WTC11 (cell line): Measurements from ENCODE around the gene TOM1L2. TPM values are rescaled to one million over a fixed set of nuclear protein-coding genes. Genes with fewer than 3 reads are reported as not detected.

Experiments
- ATF1 ChIP-seq: sonication (generic); formaldehyde crosslinking; IDR thresholded peaks from 2 replicates; pipeline ENCODE4 v1.8.1; 2023; ENCODE audit warnings: mild to moderate bottlenecking, moderate library complexity, missing genetic modification reagents
- CREM ChIP-seq: sonication (generic); formaldehyde crosslinking; IDR thresholded peaks from 2 replicates; pipeline ENCODE4 v1.8.1; 2022; ENCODE audit warnings: mild to moderate bottlenecking, missing genetic modification reagents, moderate library complexity
- EMX1 ChIP-seq: fragments of 250-450 bp; sonication (Bioruptor Pico); IDR thresholded peaks from 2 replicates; pipeline ENCODE4 v1.8.0; 2021; ENCODE audit warnings: mild to moderate bottlenecking
- ESRRA ChIP-seq: sonication (generic); formaldehyde crosslinking; IDR thresholded peaks from 2 replicates; pipeline ENCODE4 v1.8.1; 2022; ENCODE audit warnings: mild to moderate bottlenecking, missing genetic modification reagents, borderline replicate concordance
- FOXP1 ChIP-seq: sonication (generic); formaldehyde crosslinking; IDR thresholded peaks from 2 replicates; pipeline ENCODE4 v1.8.0; 2022; ENCODE audit warnings: missing genetic modification reagents, mild to moderate bottlenecking, moderate library complexity, borderline replicate concordance
- GABPB1 ChIP-seq: sonication (generic); formaldehyde crosslinking; IDR thresholded peaks from 2 replicates; pipeline ENCODE4 v1.8.1; 2023; ENCODE audit warnings: mild to moderate bottlenecking, missing genetic modification reagents
- GRHL2 ChIP-seq: fragments of 250-450 bp; sonication (Bioruptor Pico); IDR thresholded peaks from 2 replicates; pipeline ENCODE4 v1.8.0; 2022; ENCODE audit warnings: mild to moderate bottlenecking, moderate library complexity; ENCODE audit not compliant: insufficient replicate concordance, severe bottlenecking
- HMGA2 ChIP-seq: fragments of 250-450 bp; sonication (Bioruptor Pico); IDR thresholded peaks from 2 replicates; pipeline ENCODE4 v1.4.0; 2021; ENCODE audit warnings: mild to moderate bottlenecking, moderate library complexity
- NFATC4 ChIP-seq: fragments of 250-450 bp; sonication (Bioruptor Pico); IDR thresholded peaks from 2 replicates; pipeline ENCODE4 v1.9.0; 2021; ENCODE audit warnings: mild to moderate bottlenecking
- OVOL2 ChIP-seq: fragments of 250-450 bp; sonication (Bioruptor Pico); IDR thresholded peaks from 2 replicates; pipeline ENCODE4 v1.9.0; 2021; ENCODE audit warnings: mild to moderate bottlenecking, borderline replicate concordance
- SMAD3 ChIP-seq: sonication (generic); formaldehyde crosslinking; IDR thresholded peaks from 2 replicates; pipeline ENCODE4 v1.8.0; 2022; ENCODE audit warnings: missing genetic modification reagents, mild to moderate bottlenecking, borderline replicate concordance
- SMAD4 ChIP-seq: sonication (generic); formaldehyde crosslinking; IDR thresholded peaks from 2 replicates; pipeline ENCODE4 v1.8.0; 2022; ENCODE audit warnings: mild to moderate bottlenecking, missing genetic modification reagents
- SP1 ChIP-seq: sonication (generic); formaldehyde crosslinking; conservative IDR thresholded peaks from 2 replicates; pipeline ENCODE4 v1.8.1; 2022; ENCODE audit warnings: missing genetic modification reagents
- TEAD1 ChIP-seq: sonication (generic); formaldehyde crosslinking; IDR thresholded peaks from 2 replicates; pipeline ENCODE4 v1.8.0; 2022; ENCODE audit warnings: mild to moderate bottlenecking, missing genetic modification reagents
- ZNF121 ChIP-seq: sonication (generic); formaldehyde crosslinking; IDR thresholded peaks from 2 replicates; pipeline ENCODE4 v1.8.0; 2023; ENCODE audit warnings: missing genetic modification reagents
- ZNF232 ChIP-seq: sonication (generic); formaldehyde crosslinking; IDR thresholded peaks from 2 replicates; pipeline ENCODE4 v1.8.0; 2022; ENCODE audit warnings: mild to moderate bottlenecking, missing genetic modification reagents
- ZNF396 ChIP-seq: fragments of 250-450 bp; sonication (Bioruptor Pico); IDR thresholded peaks from 2 replicates; pipeline ENCODE4 v1.8.0; 2021; ENCODE audit warnings: mild to moderate bottlenecking, moderate library complexity, borderline replicate concordance
- total RNA-seq: library from RNA; stranded (reverse); gene quantifications from 3 replicates; pipeline ENCODE4 v1.2.3, GENCODE V29; 2021
- TF ChIP-seq, protein P1 (sequence below): fragments of 250-450 bp; sonication (Bioruptor Pico); IDR thresholded peaks from 2 replicates; pipeline ENCODE4 v2.1.2; 2022; ENCODE audit warnings: mild to moderate bottlenecking, moderate library complexity
- TF ChIP-seq, protein P2 (sequence below): sonication (generic); formaldehyde crosslinking; IDR thresholded peaks from 2 replicates; pipeline ENCODE4 v1.8.1; 2023; ENCODE audit warnings: mild to moderate bottlenecking, missing genetic modification reagents, moderate library complexity
- TF ChIP-seq, protein P3 (sequence below): sonication (generic); formaldehyde crosslinking; IDR thresholded peaks from 2 replicates; pipeline ENCODE4 v1.8.1; 2023; ENCODE audit warnings: mild to moderate bottlenecking, missing genetic modification reagents, moderate library complexity
- TF ChIP-seq, protein P4 (sequence below): sonication (generic); formaldehyde crosslinking; conservative IDR thresholded peaks from 2 replicates; pipeline ENCODE4 v1.8.1; 2023; ENCODE audit warnings: mild to moderate bottlenecking, low read depth, missing genetic modification reagents, moderate library complexity
- TF ChIP-seq, protein P5 (sequence below): fragments of 250-450 bp; sonication (Bioruptor Pico); IDR thresholded peaks from 2 replicates; pipeline ENCODE4 v1.9.0; 2021; ENCODE audit warnings: mild to moderate bottlenecking
- TF ChIP-seq, protein P6 (sequence below): fragments of 250-450 bp; sonication (Bioruptor Pico); IDR thresholded peaks from 2 replicates; pipeline ENCODE4 v1.8.0; 2021; ENCODE audit warnings: mild to moderate bottlenecking
- TF ChIP-seq, protein P7 (sequence below): sonication (generic); formaldehyde crosslinking; IDR thresholded peaks from 2 replicates; pipeline ENCODE4 v1.8.0; 2023; ENCODE audit warnings: mild to moderate bottlenecking, missing genetic modification reagents
- TF ChIP-seq, protein P8 (sequence below): sonication (generic); formaldehyde crosslinking; IDR thresholded peaks from 2 replicates; pipeline ENCODE4 v1.8.1; 2022; ENCODE audit warnings: mild to moderate bottlenecking, moderate library complexity, missing genetic modification reagents

TOM1L2 gene
- total RNA-seq, 1 experiment from 2014 or later: 6.4 TPM

DNA sequence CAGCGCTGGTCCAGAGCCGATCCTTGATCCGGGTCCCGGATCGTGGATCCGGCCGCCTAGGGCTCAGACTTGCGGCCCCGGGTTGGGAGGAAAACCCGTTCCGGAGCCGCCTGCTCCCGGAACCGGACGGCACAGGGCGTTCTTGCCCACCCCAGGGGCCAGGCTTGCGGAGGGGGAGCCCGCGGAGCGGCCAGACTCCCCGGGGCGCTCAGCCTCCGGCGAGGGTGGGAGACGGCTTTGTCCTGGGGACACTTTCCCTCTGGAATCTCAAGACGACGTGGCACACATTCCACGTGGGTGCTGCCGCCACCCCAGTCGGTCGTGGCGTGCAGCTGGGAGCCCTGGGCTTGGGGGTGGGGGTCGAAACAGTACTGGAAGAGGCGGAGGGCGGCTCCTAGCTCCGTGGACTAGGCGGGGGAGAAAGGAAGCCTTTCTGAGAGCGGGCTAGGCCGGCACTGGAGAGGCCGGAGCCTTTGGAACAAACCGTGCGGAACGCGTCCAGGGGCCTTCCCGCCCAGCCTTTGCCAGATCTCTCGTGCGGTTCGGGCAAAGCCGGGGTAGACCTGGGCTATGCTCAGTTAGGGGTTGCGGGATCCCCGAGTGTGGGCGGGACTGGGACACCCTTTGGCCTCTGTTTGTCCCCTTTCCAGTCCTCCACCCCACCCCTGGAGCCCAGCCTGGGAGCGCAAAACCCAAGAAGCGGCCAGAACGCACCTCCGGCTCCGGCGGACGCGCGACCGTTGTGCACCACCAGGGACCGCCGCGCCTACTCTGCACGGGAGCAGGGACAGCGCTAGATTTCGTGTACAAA, 161.9 kb downstream of the TOM1L2 start (continued):
- TF ChIP-seq, protein P1, sequence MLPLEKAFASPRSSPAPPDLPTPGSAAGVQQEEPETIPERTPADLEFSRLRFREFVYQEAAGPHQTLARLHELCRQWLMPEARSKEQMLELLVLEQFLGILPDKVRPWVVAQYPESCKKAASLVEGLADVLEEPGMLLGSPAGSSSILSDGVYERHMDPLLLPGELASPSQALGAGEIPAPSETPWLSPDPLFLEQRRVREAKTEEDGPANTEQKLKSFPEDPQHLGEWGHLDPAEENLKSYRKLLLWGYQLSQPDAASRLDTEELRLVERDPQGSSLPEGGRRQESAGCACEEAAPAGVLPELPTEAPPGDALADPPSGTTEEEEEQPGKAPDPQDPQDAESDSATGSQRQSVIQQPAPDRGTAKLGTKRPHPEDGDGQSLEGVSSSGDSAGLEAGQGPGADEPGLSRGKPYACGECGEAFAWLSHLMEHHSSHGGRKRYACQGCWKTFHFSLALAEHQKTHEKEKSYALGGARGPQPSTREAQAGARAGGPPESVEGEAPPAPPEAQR: 0 out of 2 replicates have a peak, but pooled peaks have one; percentile 52
- TF ChIP-seq SP1: no peak; the same call in none of the 2 replicates
- TF ChIP-seq, protein P2, sequence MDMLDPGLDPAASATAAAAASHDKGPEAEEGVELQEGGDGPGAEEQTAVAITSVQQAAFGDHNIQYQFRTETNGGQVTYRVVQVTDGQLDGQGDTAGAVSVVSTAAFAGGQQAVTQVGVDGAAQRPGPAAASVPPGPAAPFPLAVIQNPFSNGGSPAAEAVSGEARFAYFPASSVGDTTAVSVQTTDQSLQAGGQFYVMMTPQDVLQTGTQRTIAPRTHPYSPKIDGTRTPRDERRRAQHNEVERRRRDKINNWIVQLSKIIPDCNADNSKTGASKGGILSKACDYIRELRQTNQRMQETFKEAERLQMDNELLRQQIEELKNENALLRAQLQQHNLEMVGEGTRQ (CRISPR knock-in tag): peak; percentile 34; the same call in 1 of the 2 replicates
- TF ChIP-seq GRHL2 (CRISPR knock-in tag): no peak
- TF ChIP-seq TEAD1: no peak
- TF ChIP-seq, protein P3, sequence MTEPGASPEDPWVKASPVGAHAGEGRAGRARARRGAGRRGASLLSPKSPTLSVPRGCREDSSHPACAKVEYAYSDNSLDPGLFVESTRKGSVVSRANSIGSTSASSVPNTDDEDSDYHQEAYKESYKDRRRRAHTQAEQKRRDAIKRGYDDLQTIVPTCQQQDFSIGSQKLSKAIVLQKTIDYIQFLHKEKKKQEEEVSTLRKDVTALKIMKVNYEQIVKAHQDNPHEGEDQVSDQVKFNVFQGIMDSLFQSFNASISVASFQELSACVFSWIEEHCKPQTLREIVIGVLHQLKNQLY (CRISPR knock-in tag): no peak
- no peak for TF ChIP-seq SMAD3 (CRISPR knock-in tag)
- TF ChIP-seq CREM (CRISPR knock-in tag): 0 out of 2 replicates have a peak, but pooled peaks have one; percentile 27
- TF ChIP-seq SMAD4 (CRISPR knock-in tag): no peak
- no peak for TF ChIP-seq OVOL2 (CRISPR knock-in tag)
- TF ChIP-seq, protein P4, sequence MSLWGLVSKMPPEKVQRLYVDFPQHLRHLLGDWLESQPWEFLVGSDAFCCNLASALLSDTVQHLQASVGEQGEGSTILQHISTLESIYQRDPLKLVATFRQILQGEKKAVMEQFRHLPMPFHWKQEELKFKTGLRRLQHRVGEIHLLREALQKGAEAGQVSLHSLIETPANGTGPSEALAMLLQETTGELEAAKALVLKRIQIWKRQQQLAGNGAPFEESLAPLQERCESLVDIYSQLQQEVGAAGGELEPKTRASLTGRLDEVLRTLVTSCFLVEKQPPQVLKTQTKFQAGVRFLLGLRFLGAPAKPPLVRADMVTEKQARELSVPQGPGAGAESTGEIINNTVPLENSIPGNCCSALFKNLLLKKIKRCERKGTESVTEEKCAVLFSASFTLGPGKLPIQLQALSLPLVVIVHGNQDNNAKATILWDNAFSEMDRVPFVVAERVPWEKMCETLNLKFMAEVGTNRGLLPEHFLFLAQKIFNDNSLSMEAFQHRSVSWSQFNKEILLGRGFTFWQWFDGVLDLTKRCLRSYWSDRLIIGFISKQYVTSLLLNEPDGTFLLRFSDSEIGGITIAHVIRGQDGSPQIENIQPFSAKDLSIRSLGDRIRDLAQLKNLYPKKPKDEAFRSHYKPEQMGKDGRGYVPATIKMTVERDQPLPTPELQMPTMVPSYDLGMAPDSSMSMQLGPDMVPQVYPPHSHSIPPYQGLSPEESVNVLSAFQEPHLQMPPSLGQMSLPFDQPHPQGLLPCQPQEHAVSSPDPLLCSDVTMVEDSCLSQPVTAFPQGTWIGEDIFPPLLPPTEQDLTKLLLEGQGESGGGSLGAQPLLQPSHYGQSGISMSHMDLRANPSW (CRISPR knock-in tag): 0 out of 2 replicates have a peak, but pooled peaks have one; percentile 15
- TF ChIP-seq NFATC4: no peak
- no peak for TF ChIP-seq ZNF396
- TF ChIP-seq ZNF232 (CRISPR knock-in tag): no peak; the same call in 1 of the 2 replicates
- TF ChIP-seq ESRRA (CRISPR knock-in tag): no peak
- TF ChIP-seq, protein P5, sequence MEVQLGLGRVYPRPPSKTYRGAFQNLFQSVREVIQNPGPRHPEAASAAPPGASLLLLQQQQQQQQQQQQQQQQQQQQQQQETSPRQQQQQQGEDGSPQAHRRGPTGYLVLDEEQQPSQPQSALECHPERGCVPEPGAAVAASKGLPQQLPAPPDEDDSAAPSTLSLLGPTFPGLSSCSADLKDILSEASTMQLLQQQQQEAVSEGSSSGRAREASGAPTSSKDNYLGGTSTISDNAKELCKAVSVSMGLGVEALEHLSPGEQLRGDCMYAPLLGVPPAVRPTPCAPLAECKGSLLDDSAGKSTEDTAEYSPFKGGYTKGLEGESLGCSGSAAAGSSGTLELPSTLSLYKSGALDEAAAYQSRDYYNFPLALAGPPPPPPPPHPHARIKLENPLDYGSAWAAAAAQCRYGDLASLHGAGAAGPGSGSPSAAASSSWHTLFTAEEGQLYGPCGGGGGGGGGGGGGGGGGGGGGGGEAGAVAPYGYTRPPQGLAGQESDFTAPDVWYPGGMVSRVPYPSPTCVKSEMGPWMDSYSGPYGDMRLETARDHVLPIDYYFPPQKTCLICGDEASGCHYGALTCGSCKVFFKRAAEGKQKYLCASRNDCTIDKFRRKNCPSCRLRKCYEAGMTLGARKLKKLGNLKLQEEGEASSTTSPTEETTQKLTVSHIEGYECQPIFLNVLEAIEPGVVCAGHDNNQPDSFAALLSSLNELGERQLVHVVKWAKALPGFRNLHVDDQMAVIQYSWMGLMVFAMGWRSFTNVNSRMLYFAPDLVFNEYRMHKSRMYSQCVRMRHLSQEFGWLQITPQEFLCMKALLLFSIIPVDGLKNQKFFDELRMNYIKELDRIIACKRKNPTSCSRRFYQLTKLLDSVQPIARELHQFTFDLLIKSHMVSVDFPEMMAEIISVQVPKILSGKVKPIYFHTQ (CRISPR knock-in tag): no peak
- TF ChIP-seq EMX1 (CRISPR knock-in tag): peak; percentile 31; the same call in 1 of the 2 replicates
- TF ChIP-seq, protein P6, sequence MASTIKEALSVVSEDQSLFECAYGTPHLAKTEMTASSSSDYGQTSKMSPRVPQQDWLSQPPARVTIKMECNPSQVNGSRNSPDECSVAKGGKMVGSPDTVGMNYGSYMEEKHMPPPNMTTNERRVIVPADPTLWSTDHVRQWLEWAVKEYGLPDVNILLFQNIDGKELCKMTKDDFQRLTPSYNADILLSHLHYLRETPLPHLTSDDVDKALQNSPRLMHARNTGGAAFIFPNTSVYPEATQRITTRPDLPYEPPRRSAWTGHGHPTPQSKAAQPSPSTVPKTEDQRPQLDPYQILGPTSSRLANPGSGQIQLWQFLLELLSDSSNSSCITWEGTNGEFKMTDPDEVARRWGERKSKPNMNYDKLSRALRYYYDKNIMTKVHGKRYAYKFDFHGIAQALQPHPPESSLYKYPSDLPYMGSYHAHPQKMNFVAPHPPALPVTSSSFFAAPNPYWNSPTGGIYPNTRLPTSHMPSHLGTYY (CRISPR knock-in tag): no peak
- TF ChIP-seq, protein P7, sequence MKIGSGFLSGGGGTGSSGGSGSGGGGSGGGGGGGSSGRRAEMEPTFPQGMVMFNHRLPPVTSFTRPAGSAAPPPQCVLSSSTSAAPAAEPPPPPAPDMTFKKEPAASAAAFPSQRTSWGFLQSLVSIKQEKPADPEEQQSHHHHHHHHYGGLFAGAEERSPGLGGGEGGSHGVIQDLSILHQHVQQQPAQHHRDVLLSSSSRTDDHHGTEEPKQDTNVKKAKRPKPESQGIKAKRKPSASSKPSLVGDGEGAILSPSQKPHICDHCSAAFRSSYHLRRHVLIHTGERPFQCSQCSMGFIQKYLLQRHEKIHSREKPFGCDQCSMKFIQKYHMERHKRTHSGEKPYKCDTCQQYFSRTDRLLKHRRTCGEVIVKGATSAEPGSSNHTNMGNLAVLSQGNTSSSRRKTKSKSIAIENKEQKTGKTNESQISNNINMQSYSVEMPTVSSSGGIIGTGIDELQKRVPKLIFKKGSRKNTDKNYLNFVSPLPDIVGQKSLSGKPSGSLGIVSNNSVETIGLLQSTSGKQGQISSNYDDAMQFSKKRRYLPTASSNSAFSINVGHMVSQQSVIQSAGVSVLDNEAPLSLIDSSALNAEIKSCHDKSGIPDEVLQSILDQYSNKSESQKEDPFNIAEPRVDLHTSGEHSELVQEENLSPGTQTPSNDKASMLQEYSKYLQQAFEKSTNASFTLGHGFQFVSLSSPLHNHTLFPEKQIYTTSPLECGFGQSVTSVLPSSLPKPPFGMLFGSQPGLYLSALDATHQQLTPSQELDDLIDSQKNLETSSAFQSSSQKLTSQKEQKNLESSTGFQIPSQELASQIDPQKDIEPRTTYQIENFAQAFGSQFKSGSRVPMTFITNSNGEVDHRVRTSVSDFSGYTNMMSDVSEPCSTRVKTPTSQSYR (CRISPR knock-in tag): no peak; the same call in 1 of the 2 replicates
- TF ChIP-seq ZNF121 (CRISPR knock-in tag): no peak
- TF ChIP-seq ATF1 (CRISPR knock-in tag): no peak
- TF ChIP-seq, protein P8, sequence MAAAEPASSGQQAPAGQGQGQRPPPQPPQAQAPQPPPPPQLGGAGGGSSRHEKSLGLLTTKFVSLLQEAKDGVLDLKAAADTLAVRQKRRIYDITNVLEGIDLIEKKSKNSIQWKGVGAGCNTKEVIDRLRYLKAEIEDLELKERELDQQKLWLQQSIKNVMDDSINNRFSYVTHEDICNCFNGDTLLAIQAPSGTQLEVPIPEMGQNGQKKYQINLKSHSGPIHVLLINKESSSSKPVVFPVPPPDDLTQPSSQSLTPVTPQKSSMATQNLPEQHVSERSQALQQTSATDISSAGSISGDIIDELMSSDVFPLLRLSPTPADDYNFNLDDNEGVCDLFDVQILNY (CRISPR knock-in tag): no peak
- TF ChIP-seq HMGA2 (CRISPR knock-in tag): no peak
- no peak for TF ChIP-seq GABPB1
- TF ChIP-seq FOXP1 (CRISPR knock-in tag): no peak
